Astrocyte (in vitro differentiated cells and primary cell): ENCODE measurements around the gene FADS3. TPM values are rescaled to one million over a fixed set of nuclear protein-coding genes. Genes with fewer than 3 reads are reported as not detected.

Source experiments
- DNase-seq: peaks from one replicate; pipeline ENCODE4 v3.0.0-alpha.2; 2010; ENCODE audit warnings: low read depth
- FAIRE-seq: peaks from 2 replicates; lab custom pipeline; 2011; peaks lifted over from hg19 to GRCh38; lab: Jason Lieb, UNC
- H2AFZ ChIP-seq: 2 replicates; pipeline ENCODE4 v1.6.0; 2012; ENCODE audit warnings: low read depth, low read length, inconsistent platforms
- H3K27ac ChIP-seq: 2 replicates; pipeline ENCODE4 v1.5.1; 2011; ENCODE audit warnings: low read depth, low read length, inconsistent platforms
- H3K27me3 ChIP-seq: 2 replicates; pipeline ENCODE4 v1.6.0; 2011; ENCODE audit warnings: low read length, inconsistent platforms; ENCODE audit not compliant: insufficient read depth
- H3K36me3 ChIP-seq: 2 replicates; pipeline ENCODE4 v1.5.1; 2011; ENCODE audit warnings: low read length, inconsistent platforms; ENCODE audit not compliant: insufficient read depth
- H3K4me1 ChIP-seq: 2 replicates; pipeline ENCODE4 v1.5.1; 2011; ENCODE audit warnings: low read length, inconsistent platforms; ENCODE audit not compliant: insufficient read depth
- H3K4me2 ChIP-seq: 2 replicates; pipeline ENCODE4 v1.6.0; 2012; ENCODE audit warnings: low read length, inconsistent platforms
- H3K4me3 ChIP-seq: 2 replicates; pipeline ENCODE4 v1.5.1; 2011; ENCODE audit warnings: low read depth, mild to moderate bottlenecking, low read length, inconsistent platforms; ENCODE audit not compliant: insufficient read depth
- H3K79me2 ChIP-seq: 2 replicates; pipeline ENCODE4 v1.6.0; 2012; ENCODE audit warnings: mild to moderate bottlenecking, low read length, inconsistent platforms; ENCODE audit not compliant: insufficient read depth
- H3K9ac ChIP-seq: 2 replicates; pipeline ENCODE4 v1.6.0; 2012; ENCODE audit warnings: mild to moderate bottlenecking, low read length, inconsistent platforms
- H3K9me3 ChIP-seq: 2 replicates; pipeline ENCODE4 v1.5.1; 2012; ENCODE audit warnings: low read depth, mild to moderate bottlenecking, low read length, inconsistent platforms; ENCODE audit not compliant: insufficient read depth
- H4K20me1 ChIP-seq: 2 replicates; pipeline ENCODE4 v1.6.0; 2012; ENCODE audit warnings: low read length, inconsistent platforms; ENCODE audit not compliant: insufficient read depth
- H3K27ac Mint-ChIP-seq: one replicate; pipeline ENCODE4 v1.8.0; 2021; ENCODE audit warnings: mild to moderate bottlenecking, mixed read lengths; ENCODE audit not compliant: unreplicated experiment
- H3K27me3 Mint-ChIP-seq: one replicate; pipeline ENCODE4 v1.8.0; 2021; ENCODE audit warnings: low read depth, mixed read lengths; ENCODE audit not compliant: unreplicated experiment
- H3K36me3 Mint-ChIP-seq: one replicate; pipeline ENCODE4 v1.8.0; 2021; ENCODE audit warnings: low read depth, mixed read lengths; ENCODE audit not compliant: unreplicated experiment
- H3K4me1 Mint-ChIP-seq: one replicate; pipeline ENCODE4 v1.8.0; 2021; ENCODE audit warnings: low read depth, mixed read lengths; ENCODE audit not compliant: unreplicated experiment
- H3K4me3 Mint-ChIP-seq: one replicate; pipeline ENCODE4 v1.8.0; 2021; ENCODE audit warnings: mild to moderate bottlenecking, moderate library complexity, mixed read lengths; ENCODE audit not compliant: unreplicated experiment
- H3K9me3 Mint-ChIP-seq: one replicate; pipeline ENCODE4 v1.8.0; 2021; ENCODE audit warnings: mild to moderate bottlenecking, mixed read lengths; ENCODE audit not compliant: unreplicated experiment
- EZH2 ChIP-seq: IDR thresholded peaks from 2 replicates; pipeline ENCODE4 v1.6.1; 2012; ENCODE audit warnings: mild to moderate bottlenecking, low read length, inconsistent platforms; ENCODE audit not compliant: insufficient read depth
- total RNA-seq: library from RNA; stranded (reverse); gene quantifications from 2 replicates; pipeline ENCODE4 v1.2.1, GENCODE V29; 2021
- TF ChIP-seq, protein P1 (sequence below): IDR thresholded peaks from 2 replicates; pipeline ENCODE4 v1.5.1; 2011; ENCODE audit warnings: low read depth, mild to moderate bottlenecking, inconsistent platforms, low read length, moderate library complexity; ENCODE audit not compliant: insufficient read depth

FADS3 gene
- total RNA-seq, 1 donor from 2014 or later: 59.1 TPM

DNA sequence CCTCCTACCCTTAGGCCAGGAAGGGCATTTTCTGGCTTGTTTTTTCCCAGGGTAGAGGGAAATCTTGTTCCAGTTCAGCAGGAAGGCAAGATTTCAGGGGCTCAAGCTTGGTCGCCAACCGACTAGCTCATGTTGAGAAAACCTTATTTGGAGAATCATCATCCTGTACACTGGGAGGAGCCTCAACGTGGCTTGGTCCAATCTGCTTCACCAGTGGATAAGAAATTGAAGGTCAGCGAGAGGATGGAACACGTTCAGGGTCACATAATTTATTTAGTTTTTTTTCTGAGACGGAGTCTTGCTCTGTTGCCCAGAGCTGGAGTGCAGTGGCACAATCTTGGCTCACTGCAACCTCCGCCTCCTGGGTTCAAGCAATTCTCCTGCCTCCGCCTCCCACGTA lies 42.7 kb downstream of the FADS3 start:
- Histone ChIP-seq H3K9me3 (no peaks in the 10 kb centered on the region), H3K4me2 (no peak overlapping the region), H3K4me3 (no peak overlapping the region), H3K36me3 (peaks cover 48% of the 10 kb centered on the region), H2AFZ (no peak overlapping the region), H3K79me2 (no peaks in the 10 kb centered on the region), H4K20me1 (peaks cover 46% of the 10 kb centered on the region), H3K4me1 (no peaks in the 10 kb centered on the region), H3K27me3 (no peaks in the 10 kb centered on the region), H3K9ac (no peak overlapping the region), H3K27ac (no peak overlapping the region)
- TF ChIP-seq EZH2: no peak
- TF ChIP-seq, protein P1, sequence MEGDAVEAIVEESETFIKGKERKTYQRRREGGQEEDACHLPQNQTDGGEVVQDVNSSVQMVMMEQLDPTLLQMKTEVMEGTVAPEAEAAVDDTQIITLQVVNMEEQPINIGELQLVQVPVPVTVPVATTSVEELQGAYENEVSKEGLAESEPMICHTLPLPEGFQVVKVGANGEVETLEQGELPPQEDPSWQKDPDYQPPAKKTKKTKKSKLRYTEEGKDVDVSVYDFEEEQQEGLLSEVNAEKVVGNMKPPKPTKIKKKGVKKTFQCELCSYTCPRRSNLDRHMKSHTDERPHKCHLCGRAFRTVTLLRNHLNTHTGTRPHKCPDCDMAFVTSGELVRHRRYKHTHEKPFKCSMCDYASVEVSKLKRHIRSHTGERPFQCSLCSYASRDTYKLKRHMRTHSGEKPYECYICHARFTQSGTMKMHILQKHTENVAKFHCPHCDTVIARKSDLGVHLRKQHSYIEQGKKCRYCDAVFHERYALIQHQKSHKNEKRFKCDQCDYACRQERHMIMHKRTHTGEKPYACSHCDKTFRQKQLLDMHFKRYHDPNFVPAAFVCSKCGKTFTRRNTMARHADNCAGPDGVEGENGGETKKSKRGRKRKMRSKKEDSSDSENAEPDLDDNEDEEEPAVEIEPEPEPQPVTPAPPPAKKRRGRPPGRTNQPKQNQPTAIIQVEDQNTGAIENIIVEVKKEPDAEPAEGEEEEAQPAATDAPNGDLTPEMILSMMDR: no peak
- no peaks in the 10 kb centered on the region for H3K4me1 Mint-ChIP-seq
- DNase-seq: no peak
- H3K27me3 Mint-ChIP-seq: no peaks in the 10 kb centered on the region
- FAIRE-seq: no peak
- H3K36me3 Mint-ChIP-seq: peaks cover 16% of the 10 kb centered on the region
- H3K4me3 Mint-ChIP-seq: no peak overlapping the region
- no peak overlapping the region for H3K27ac Mint-ChIP-seq
- H3K9me3 Mint-ChIP-seq: no peaks in the 10 kb centered on the region

DNA sequence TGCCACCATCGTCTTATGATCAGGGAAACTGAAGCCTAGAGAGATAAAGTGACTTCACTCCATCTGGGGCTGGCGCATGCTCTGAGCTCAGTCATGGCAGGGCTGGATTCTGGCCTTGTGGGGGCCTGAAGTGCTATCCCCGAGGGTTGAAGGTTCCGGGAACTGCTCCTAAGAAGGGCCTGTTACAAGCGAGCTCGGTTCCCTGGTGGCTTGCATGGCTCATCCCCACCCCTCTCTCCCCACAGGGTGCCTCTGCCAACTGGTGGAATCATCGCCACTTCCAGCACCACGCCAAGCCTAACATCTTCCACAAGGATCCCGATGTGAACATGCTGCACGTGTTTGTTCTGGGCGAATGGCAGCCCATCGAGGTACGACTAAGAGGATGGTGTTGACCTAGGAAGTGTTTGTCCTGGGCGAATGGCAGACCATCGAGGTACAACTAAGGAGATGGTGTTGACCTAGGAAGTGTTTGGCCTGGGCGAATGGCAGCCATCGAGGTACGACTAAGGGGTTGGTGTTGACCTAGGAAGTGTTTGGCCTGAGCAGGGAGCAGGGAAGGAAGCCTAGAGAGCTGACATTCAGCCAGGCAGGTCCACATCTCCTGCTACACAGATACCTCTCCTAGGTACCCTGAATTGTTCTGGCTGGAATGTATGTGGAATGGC lies 43.3 kb downstream of the FADS3 start:
- H2AFZ ChIP-seq: no peak overlapping the region
- no peak for TF ChIP-seq EZH2
- TF ChIP-seq, protein P1: no peak
- H3K27me3 ChIP-seq: no peaks in the 10 kb centered on the region
- DNase-seq (no peak), FAIRE-seq (no peak)
- peaks cover 46% of the 10 kb centered on the region for H4K20me1 ChIP-seq
- H3K27ac ChIP-seq: no peak overlapping the region
- H3K9ac ChIP-seq: no peak overlapping the region
- peaks cover 46% of the 10 kb centered on the region for H3K36me3 ChIP-seq
- Mint-ChIP-seq H3K27ac (no peak overlapping the region), H3K4me3 (no peak overlapping the region), H3K9me3 (no peaks in the 10 kb centered on the region), H3K4me1 (no peaks in the 10 kb centered on the region), H3K36me3 (peaks cover 14% of the 10 kb centered on the region), H3K27me3 (no peaks in the 10 kb centered on the region)
- H3K4me2 ChIP-seq: no peak overlapping the region
- H3K4me1 ChIP-seq: no peaks in the 10 kb centered on the region
- H3K9me3 ChIP-seq: no peaks in the 10 kb centered on the region
- no peak overlapping the region for H3K4me3 ChIP-seq
- H3K79me2 ChIP-seq: no peaks in the 10 kb centered on the region

DNA sequence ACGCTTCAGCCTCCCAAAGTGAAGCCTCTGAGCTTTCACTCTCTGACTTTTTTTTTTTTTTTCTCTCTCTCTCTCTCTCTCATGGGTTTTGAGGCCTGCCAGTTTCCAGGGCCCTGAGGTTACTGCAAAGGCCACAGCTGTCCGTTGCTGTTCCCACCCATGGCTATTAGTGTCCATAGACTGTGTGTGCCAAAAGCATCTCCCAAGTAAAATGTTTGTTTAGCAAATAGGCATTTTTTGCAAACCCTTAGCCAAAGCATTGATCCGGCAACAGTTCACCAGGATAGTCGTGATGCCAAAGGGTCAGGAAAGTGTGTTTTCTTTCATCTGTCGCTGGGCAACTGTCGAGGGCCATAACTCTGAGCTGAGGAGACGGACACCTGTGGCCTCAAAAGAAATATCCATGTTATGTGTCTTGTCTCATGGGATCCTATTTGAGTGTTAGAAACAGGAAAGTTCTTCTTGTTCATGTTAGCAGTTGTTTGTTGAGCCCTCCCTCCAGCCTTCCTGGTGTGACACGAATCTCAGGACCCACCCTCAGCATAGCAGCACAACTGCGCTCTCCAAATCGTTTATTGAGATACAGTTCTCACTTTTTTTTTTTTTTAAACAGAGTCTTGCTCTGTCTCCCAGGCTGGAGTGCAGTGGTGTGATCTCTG lies 44.9 kb downstream of the FADS3 start:
- Mint-ChIP-seq H3K4me3 (no peak overlapping the region), H3K27me3 (no peaks in the 10 kb centered on the region), H3K27ac (no peak overlapping the region), H3K9me3 (no peaks in the 10 kb centered on the region), H3K4me1 (no peaks in the 10 kb centered on the region), H3K36me3 (peaks cover 19% of the 10 kb centered on the region)
- no peak overlapping the region for H3K9ac ChIP-seq
- peaks cover 56% of the 10 kb centered on the region for H3K36me3 ChIP-seq
- H3K4me2 ChIP-seq: no peak overlapping the region
- peaks cover 51% of the 10 kb centered on the region for H4K20me1 ChIP-seq
- FAIRE-seq (no peak), DNase-seq (no peak)
- no peak overlapping the region for H2AFZ ChIP-seq
- H3K27ac ChIP-seq: no peak overlapping the region
- no peaks in the 10 kb centered on the region for H3K4me1 ChIP-seq
- TF ChIP-seq EZH2: no peak
- TF ChIP-seq, protein P1: no peak
- no peak overlapping the region for H3K4me3 ChIP-seq
- H3K9me3 ChIP-seq: no peaks in the 10 kb centered on the region
- H3K27me3 ChIP-seq: no peaks in the 10 kb centered on the region
- no peaks in the 10 kb centered on the region for H3K79me2 ChIP-seq
